ENCODE data around the gene TUBB1. TPM values are rescaled to one million over a fixed set of nuclear protein-coding genes. Genes with fewer than 3 reads are reported as not detected.
A peak's percentile ranks its signal among the peaks of the same experiment; 100 is the strongest.

TUBB1 gene
- total and polyA plus RNA-seq, 2 of the 13 experiments (the other 11 are each of a cell fraction or from before 2014, with no cell fraction given): 0.11 to 57.6 TPM

- no peak for TF ChIP-seq ZBTB14 (CRISPR knock-in tag; IDR thresholded peaks at IDR 0.05)
- no peak for TF ChIP-seq BRCA1 (CRISPR knock-in tag; IDR thresholded peaks at IDR 0.05)
- TF ChIP-seq GATA4 (IDR thresholded peaks at IDR 0.05; ENCODE audit: borderline replicate concordance, low read depth): no peak
- TF ChIP-seq ZNF567 (CRISPR knock-in tag; IDR thresholded peaks at IDR 0.05; ENCODE audit: borderline replicate concordance): 0 out of 2 replicates have a peak, but pooled peaks have one; percentile 5
- TF ChIP-seq ZNF782 (CRISPR knock-in tag; IDR thresholded peaks at IDR 0.05; ENCODE audit: borderline replicate concordance): no peak
- no peak for TF ChIP-seq ZNF354B (CRISPR knock-in tag; IDR thresholded peaks at IDR 0.05)
- TF ChIP-seq ZNF33B (CRISPR knock-in tag; IDR thresholded peaks at IDR 0.05): no peak
- TF ChIP-seq KDM5B (CRISPR knock-in tag; IDR thresholded peaks at IDR 0.05; ENCODE audit: borderline replicate concordance): peak; percentile 67; the same call in 1 of the 2 replicates
- 0 out of 2 replicates have a peak, but pooled peaks have one; percentile 22 for TF ChIP-seq ZNF546 (CRISPR knock-in tag; conservative IDR thresholded peaks at IDR 0.05)
- no peak for TF ChIP-seq ZBTB21 (CRISPR knock-in tag; IDR thresholded peaks at IDR 0.05)
- no peak for TF ChIP-seq ARID3A (IDR thresholded peaks at IDR 0.05; ENCODE audit: low read depth, low read length)
- no peak for TF ChIP-seq ZSCAN21 (CRISPR knock-in tag; IDR thresholded peaks at IDR 0.05; ENCODE audit: borderline replicate concordance)
- no peak for TF ChIP-seq ZNF234 (CRISPR knock-in tag; conservative IDR thresholded peaks at IDR 0.05)
- no peak for TF ChIP-seq SP140L (CRISPR knock-in tag; IDR thresholded peaks at IDR 0.05; ENCODE audit: borderline replicate concordance)
- peak; percentile 69; the same call in 1 of the 2 replicates for TF ChIP-seq ZNF891 (CRISPR knock-in tag; IDR thresholded peaks at IDR 0.05)
- peak; percentile 67; the same call in 1 of the 2 replicates for TF ChIP-seq NRL (CRISPR knock-in tag; IDR thresholded peaks at IDR 0.05; ENCODE audit: borderline replicate concordance)
- no peak for TF ChIP-seq PAF1 (CRISPR knock-in tag; IDR thresholded peaks at IDR 0.05)
- peak in 1 of 2 experiments; percentile 22; a peak in 1 of 4 replicates for TF ChIP-seq POLR2A (IDR thresholded peaks at IDR 0.05; ENCODE audit: insufficient read depth in 1 of 2, low read depth in 2 of 2, low read length in 2 of 2)
- peak; percentile 49; the same call in 1 of the 2 replicates for TF ChIP-seq JUND (CRISPR knock-in tag; IDR thresholded peaks at IDR 0.05)
- TF ChIP-seq STAT5B (CRISPR knock-in tag; IDR thresholded peaks at IDR 0.05): no peak
- TF ChIP-seq ZNF598 (CRISPR knock-in tag; IDR thresholded peaks at IDR 0.05; ENCODE audit: borderline replicate concordance): peak; percentile 66; the same call in 1 of the 2 replicates
- 0 out of 2 replicates have a peak, but pooled peaks have one; percentile 55 for TF ChIP-seq ZFYVE20 (CRISPR knock-in tag; IDR thresholded peaks at IDR 0.05; ENCODE audit: borderline replicate concordance, low read depth)
- TF ChIP-seq MAFK (conservative IDR thresholded peaks at IDR 0.05 in 1 of 2, IDR thresholded peaks at IDR 0.05 in 1 of 2; ENCODE audit: low read length in 2 of 2): no peak
- TF ChIP-seq SNAPC5 (CRISPR knock-in tag; IDR thresholded peaks at IDR 0.05; ENCODE audit: borderline replicate concordance): no peak
- no peak for TF ChIP-seq CREBL2 (CRISPR knock-in tag; IDR thresholded peaks at IDR 0.05; ENCODE audit: borderline replicate concordance)
- peak; percentile 28; the same call in 1 of the 2 replicates for TF ChIP-seq ZNF451 (CRISPR knock-in tag; IDR thresholded peaks at IDR 0.05)
Measured at GRCh38 chr20:59017493-59018231, 1.6 kb upstream of the TUBB1 start (continued).
